CD4-positive, alpha-beta memory T cell (primary cell): ENCODE results near the gene FNBP1. TPM values are rescaled to one million over a fixed set of nuclear protein-coding genes. Genes with fewer than 3 reads are reported as not detected.
"Not testable (repeated sequence)": the region's sequence is repeated elsewhere in the genome, so short reads cannot be mapped to it uniquely, and the experiment has no call there.

Source experiments
- CTCF ChIA-PET: fragments of 350-600 bp; sonication (Branson Sonifier 250); formaldehyde crosslinking; loops from one replicate; lab custom pipeline; 2021; ENCODE audit warnings: inconsistent platforms; ENCODE audit not compliant: partially characterized antibody; lab: Charles Lee
- POLR2A ChIA-PET: fragments of 350-600 bp; sonication (Branson Sonifier 250); formaldehyde crosslinking; loops from one replicate; lab custom pipeline; 2021; ENCODE audit not compliant: partially characterized antibody; lab: Charles Lee
- DNase-seq, 5 donors: peaks; one replicate each; pipeline versions ENCODE4 v3.0.0 to v3.0.0-alpha.2; 2020 to 2022; ENCODE audit warnings: mixed read lengths in 1 of 5
- H3K27ac ChIP-seq: one replicate; pipeline ENCODE4 v1.7.0; 2013; ENCODE audit warnings: low read depth, low read length
- H3K27me3 ChIP-seq: 2 replicates; pipeline ENCODE4 v1.7.0; 2013; ENCODE audit warnings: mild to moderate bottlenecking, low read length, moderate library complexity; ENCODE audit not compliant: insufficient read depth
- H3K36me3 ChIP-seq: 2 replicates; pipeline ENCODE4 v1.7.0; 2013; ENCODE audit warnings: mild to moderate bottlenecking, low read length, moderate library complexity; ENCODE audit not compliant: insufficient read depth
- H3K4me1 ChIP-seq: 2 replicates; pipeline ENCODE4 v1.7.0; 2013; ENCODE audit warnings: mild to moderate bottlenecking, low read length, moderate library complexity; ENCODE audit not compliant: insufficient read depth
- H3K4me3 ChIP-seq, 2 donors: one replicate each; pipeline ENCODE4 v1.7.0; 2013; ENCODE audit warnings: low read length in 2 of 2, mild to moderate bottlenecking in 1 of 2
- H3K9me3 ChIP-seq, 2 donors: one replicate each; pipeline ENCODE4 v1.7.0; 2013; ENCODE audit warnings: low read length in 2 of 2, control low read depth in 1 of 2; ENCODE audit not compliant: control insufficient read depth in 1 of 2
- H3K27ac Mint-ChIP-seq, 7 donors: one replicate each; pipeline ENCODE4 v1.8.0; 2020 to 2021; ENCODE audit warnings: mixed read lengths in 7 of 7, mild to moderate bottlenecking in 6 of 7, inconsistent platforms in 3 of 7, moderate library complexity in 3 of 7
- H3K27me3 Mint-ChIP-seq, 2 donors: one replicate each; pipeline ENCODE4 v1.8.0; 2020 to 2021; ENCODE audit warnings: mixed read lengths in 2 of 2
- H3K36me3 Mint-ChIP-seq, 2 donors: one replicate each; pipeline ENCODE4 v1.8.0; 2020 to 2021; ENCODE audit warnings: mixed read lengths in 2 of 2, inconsistent platforms in 1 of 2, mild to moderate bottlenecking in 1 of 2
- H3K4me1 Mint-ChIP-seq, 4 donors: one replicate each; pipeline ENCODE4 v1.8.0; 2020 to 2021; ENCODE audit warnings: mixed read lengths in 4 of 4, mild to moderate bottlenecking in 1 of 4
- H3K4me3 Mint-ChIP-seq, 8 donors: one replicate each; pipeline ENCODE4 v1.8.0; 2020 to 2021; ENCODE audit warnings: mixed read lengths in 8 of 8, mild to moderate bottlenecking in 7 of 8, moderate library complexity in 6 of 8, inconsistent platforms in 3 of 8
- H3K9me3 Mint-ChIP-seq, 8 donors: one replicate each; pipeline ENCODE4 v1.8.0; 2020 to 2021; ENCODE audit warnings: mixed read lengths in 8 of 8, mild to moderate bottlenecking in 5 of 8, inconsistent platforms in 3 of 8, moderate library complexity in 1 of 8
- intact Hi-C: fragments of 100-400 bp; cut with micrococcal nuclease; formaldehyde crosslinking; loops from one replicate; pipeline ENCODE4 v1.15.1; 2023
- polyA plus RNA-seq, 2 donors: library from polyadenylated mRNA; unstranded; fragments of 300-500 nt; fragmentation: Illumina TruSeq; gene quantifications; one replicate each; pipeline ENCODE4 v1.2.3, GENCODE V29; 2021
- total RNA-seq, 2 experiments: library from RNA; stranded (reverse); gene quantifications; one replicate each; pipeline ENCODE4 v1.2.3, GENCODE V29; 2021

The FNBP1 gene
- total and polyA plus RNA-seq, 4 experiments from 2014 or later: 143 to 202 (median 181) TPM

GRCh38 chr9:130023144-130023787, 19.7 kb downstream of the FNBP1 start:
- no peaks in the 10 kb centered on the region for H3K36me3 ChIP-seq
- ChIA-PET CTCF (interaction anchor here (1.6 kb wide), 1 partner anchor 9 kb away, joined by 3 read pairs; no protein-coding TSS in a partner anchor), POLR2A (interaction anchor here (0.6 to 2.7 kb wide), 8 partner anchors 8 to 84 kb away, joined by 3 to 14 read pairs (median 4); partner anchors contain the start of gene FNBP1)
- intact Hi-C loops: loop anchor here (2.0 kb wide), 1 partner anchor 14 kb away; no protein-coding TSS in a partner anchor
- no peak overlapping the region for H3K4me3 ChIP-seq
- no peaks in the 10 kb centered on the region for H3K27me3 ChIP-seq
- H3K27ac ChIP-seq: peak overlapping the region; percentile 39
- Mint-ChIP-seq H3K9me3 (peaks cover 0 to 4% (median 0%) of the 10 kb centered on the region in 8 donors), H3K27ac (peak overlapping the region; percentile 73 to 95 (median 87)), H3K27me3 (no peaks in the 10 kb centered on the region), H3K4me3 (peak overlapping the region in 7 of 8 donors; percentile 11 to 70 (median 59)), H3K36me3 (peaks cover 22 to 61% of the 10 kb centered on the region in 2 donors), H3K4me1 (peaks cover 67 to 96% (median 79%) of the 10 kb centered on the region in 4 donors)
- peaks cover 92% of the 10 kb centered on the region for H3K4me1 ChIP-seq
- DNase-seq: no peak
- H3K9me3 ChIP-seq: no peaks in the 10 kb centered on the region

GRCh38 chr9:130022566-130023143, 20.3 kb downstream of the FNBP1 start:
- Histone ChIP-seq H3K27me3 (no peaks in the 10 kb centered on the region), H3K9me3 (no peaks in the 10 kb centered on the region), H3K4me1 (peaks cover 90% of the 10 kb centered on the region), H3K36me3 (no peaks in the 10 kb centered on the region), H3K27ac (peak overlapping the region; percentile 39), H3K4me3 (no peak overlapping the region)
- no peak for DNase-seq
- ChIA-PET CTCF (interaction anchor here (1.6 kb wide), 1 partner anchor 10 kb away, joined by 3 read pairs; no protein-coding TSS in a partner anchor), POLR2A (interaction anchor here (0.6 to 2.7 kb wide), 8 partner anchors 9 to 78 kb away, joined by 3 to 14 read pairs (median 4); partner anchors contain the start of gene FNBP1)
- H3K27ac Mint-ChIP-seq: peak overlapping the region; percentile 58 to 95 (median 79)
- H3K27me3 Mint-ChIP-seq: no peaks in the 10 kb centered on the region
- H3K9me3 Mint-ChIP-seq: peaks cover 0 to 2% (median 0%) of the 10 kb centered on the region in 8 donors
- peaks cover 16 to 57% of the 10 kb centered on the region in 2 donors for H3K36me3 Mint-ChIP-seq
- intact Hi-C loops: loop anchor here (2.0 kb wide), 1 partner anchor 14 kb away; no protein-coding TSS in a partner anchor
- H3K4me1 Mint-ChIP-seq: peaks cover 65 to 95% (median 75%) of the 10 kb centered on the region in 4 donors
- peak overlapping the region in 6 of 8 donors; percentile 40 to 70 (median 59) for H3K4me3 Mint-ChIP-seq

- Histone ChIP-seq H3K27ac (peak overlapping the region; percentile 19), H3K4me1 (peaks cover 90% of the 10 kb centered on the region)
- H3K27me3 ChIP-seq, H3K27me3 Mint-ChIP-seq, H3K9me3 Mint-ChIP-seq, H3K36me3 ChIP-seq, CTCF ChIA-PET, DNase-seq, H3K9me3 ChIP-seq, H3K4me3 ChIP-seq: not testable (repeated sequence)
- Mint-ChIP-seq H3K36me3 (peaks cover 18 to 56% of the 10 kb centered on the region in 2 donors), H3K4me3 (peak overlapping the region in 4 of 8 donors; percentile 9 to 82 (median 40)), H3K4me1 (peaks cover 64 to 93% (median 75%) of the 10 kb centered on the region in 4 donors), H3K27ac (peak overlapping the region; percentile 48 to 95 (median 90))
- POLR2A ChIA-PET: interaction anchor here (0.6 to 2.7 kb wide), 8 partner anchors 9 to 187 kb away, joined by 3 to 14 read pairs (median 4); partner anchors contain the start of gene C9orf78
- intact Hi-C loops: loop anchor here (2.0 kb wide), 2 partner anchors 15 kb away; no protein-coding TSS in a partner anchor
These were observed 21.1 kb downstream of the FNBP1 start for GRCh38 chr9:130021842-130022241.

GRCh38 chr9:130021123-130021522, 21.9 kb downstream of the FNBP1 start:
- intact Hi-C loops: loop anchor here (2.0 kb wide), 1 partner anchor 14 kb away; no protein-coding TSS in a partner anchor
- POLR2A ChIA-PET: interaction anchor here (0.6 to 2.0 kb wide), 6 partner anchors 10 to 186 kb away, joined by 3 to 6 read pairs (median 4); partner anchors contain the start of gene C9orf78
- Mint-ChIP-seq H3K4me3 (peak overlapping the region in 6 of 8 donors; percentile 27 to 82 (median 44)), H3K27me3 (no peaks in the 10 kb centered on the region), H3K4me1 (peaks cover 62 to 92% (median 73%) of the 10 kb centered on the region in 4 donors), H3K27ac (peak overlapping the region; percentile 8 to 95 (median 90)), H3K36me3 (peaks cover 25 to 61% of the 10 kb centered on the region in 2 donors), H3K9me3 (peaks cover 0 to 8% (median 2%) of the 10 kb centered on the region in 8 donors)
- peaks cover 86% of the 10 kb centered on the region for H3K4me1 ChIP-seq
- peaks cover 2% of the 10 kb centered on the region for H3K36me3 ChIP-seq
- peak overlapping the region; percentile 19 for H3K27ac ChIP-seq
- CTCF ChIA-PET: interaction anchor here (1.2 kb wide), 1 partner anchor 31 kb away, joined by 3 read pairs; no protein-coding TSS in a partner anchor
- no peak overlapping the region for H3K4me3 ChIP-seq
- no peaks in the 10 kb centered on the region for H3K27me3 ChIP-seq
- DNase-seq: no peak
- no peaks in the 10 kb centered on the region for H3K9me3 ChIP-seq

- ChIA-PET CTCF (interaction anchor here (1.2 kb wide), 1 partner anchor 31 kb away, joined by 3 read pairs; no protein-coding TSS in a partner anchor), POLR2A (interaction anchor here (1.1 to 1.4 kb wide), 2 partner anchors 10 to 17 kb away, joined by 3 to 4 read pairs; no protein-coding TSS in a partner anchor)
- no peak for DNase-seq
- peaks cover 26 to 59% of the 10 kb centered on the region in 2 donors for H3K36me3 Mint-ChIP-seq
- H3K27me3 ChIP-seq: no peaks in the 10 kb centered on the region
- peak overlapping the region; percentile 19 for H3K27ac ChIP-seq
- peaks cover 0 to 9% (median 2%) of the 10 kb centered on the region in 8 donors for H3K9me3 Mint-ChIP-seq
- no peaks in the 10 kb centered on the region for H3K9me3 ChIP-seq
- intact Hi-C loops: loop anchor here (2.0 kb wide), 1 partner anchor 14 kb away; no protein-coding TSS in a partner anchor
- H3K36me3 ChIP-seq: peaks cover 3% of the 10 kb centered on the region
- peaks cover 82% of the 10 kb centered on the region for H3K4me1 ChIP-seq
- H3K27me3 Mint-ChIP-seq: no peaks in the 10 kb centered on the region
- peaks cover 60 to 87% (median 70%) of the 10 kb centered on the region in 4 donors for H3K4me1 Mint-ChIP-seq
- peak overlapping the region in 7 of 8 donors; percentile 29 to 82 (median 40) for H3K4me3 Mint-ChIP-seq
- peak overlapping the region in 1 of 2 donors; percentile 8 for H3K4me3 ChIP-seq
- H3K27ac Mint-ChIP-seq: peak overlapping the region; percentile 8 to 95 (median 90)
These were observed 22.4 kb downstream of the FNBP1 start for GRCh38 chr9:130020618-130021017.

GRCh38 chr9:130018265-130018664, 24.7 kb downstream of the FNBP1 start:
- H3K27me3 ChIP-seq: no peaks in the 10 kb centered on the region
- H3K4me3 Mint-ChIP-seq: peak overlapping the region in 2 of 8 donors; percentile 17 to 49
- ChIA-PET POLR2A (interaction anchor here (0.6 to 2.0 kb wide), 5 partner anchors 10 to 151 kb away, joined by 3 to 5 read pairs (median 3); no protein-coding TSS in a partner anchor), CTCF (interaction anchor here (0.9 kb wide), 1 partner anchor 25 kb away, joined by 3 read pairs; no protein-coding TSS in a partner anchor)
- peaks cover 49 to 81% (median 57%) of the 10 kb centered on the region in 4 donors for H3K4me1 Mint-ChIP-seq
- H3K36me3 ChIP-seq: peaks cover 3% of the 10 kb centered on the region
- H3K9me3 Mint-ChIP-seq: peaks cover 0 to 9% (median 2%) of the 10 kb centered on the region in 8 donors
- peak overlapping the region; percentile 29 to 85 (median 64) for H3K27ac Mint-ChIP-seq
- no peak overlapping the region for H3K27ac ChIP-seq
- H3K4me3 ChIP-seq: no peak overlapping the region
- H3K4me1 ChIP-seq: peaks cover 82% of the 10 kb centered on the region
- no peak for DNase-seq
- no peaks in the 10 kb centered on the region for H3K27me3 Mint-ChIP-seq
- H3K36me3 Mint-ChIP-seq: peaks cover 24 to 56% of the 10 kb centered on the region in 2 donors
- intact Hi-C loops: no loop called here
- H3K9me3 ChIP-seq: no peaks in the 10 kb centered on the region
